Measurements from ENCODE around the gene DZIP1.
"Not testable (repeated sequence)": the region's sequence is repeated elsewhere in the genome, so short reads cannot be mapped to it uniquely, and the experiment has no call there.

Gene DZIP1

GRCh38 chr13:95671597-95671996 lies 27.1 kb upstream of the DZIP1 start:
- H3K9ac ChIP-seq (ENCODE audit: low read length) = no peak overlapping the region
- H3K9me2 ChIP-seq (ENCODE audit: low read depth, low read length) = no peaks in the 10 kb centered on the region
- H3K36me3 ChIP-seq (ENCODE audit: insufficient read depth, low read length) = peaks cover 7% of the 10 kb centered on the region; the same call in 1 of the 2 replicates
- no peak overlapping the region for H3K4me2 ChIP-seq (ENCODE audit: low read length)
- H3F3A ChIP-seq (ENCODE audit: insufficient read depth, low read length) = no peaks in the 10 kb centered on the region
- no peak overlapping the region for H3K27ac ChIP-seq (ENCODE audit: low read depth, low read length, poor library complexity, severe bottlenecking)
- peaks cover 17% of the 10 kb centered on the region for H3K4me1 ChIP-seq (ENCODE audit: insufficient read depth, low read length, severe bottlenecking)
- H2AFZ ChIP-seq (ENCODE audit: low read length) = no peak overlapping the region
- no peak overlapping the region for H3K4me3 ChIP-seq (ENCODE audit: low read depth, low read length, poor library complexity, severe bottlenecking)
- H3K9me3 ChIP-seq (ENCODE audit: low read length) = peaks cover 46% of the 10 kb centered on the region
- no peaks in the 10 kb centered on the region for H3K79me2 ChIP-seq (ENCODE audit: insufficient read depth, low read length)
- no peaks in the 10 kb centered on the region for H3K27me3 ChIP-seq (ENCODE audit: insufficient read depth, low read length)
- no peaks in the 10 kb centered on the region for H4K20me1 ChIP-seq (ENCODE audit: insufficient read depth, low read length)
- TF ChIP-seq EZH2 (IDR thresholded peaks at IDR 0.05; ENCODE audit: borderline replicate concordance, low read length) (no peak), CTCF (IDR thresholded peaks at IDR 0.05; ENCODE audit: low read length) (no peak)

DNA sequence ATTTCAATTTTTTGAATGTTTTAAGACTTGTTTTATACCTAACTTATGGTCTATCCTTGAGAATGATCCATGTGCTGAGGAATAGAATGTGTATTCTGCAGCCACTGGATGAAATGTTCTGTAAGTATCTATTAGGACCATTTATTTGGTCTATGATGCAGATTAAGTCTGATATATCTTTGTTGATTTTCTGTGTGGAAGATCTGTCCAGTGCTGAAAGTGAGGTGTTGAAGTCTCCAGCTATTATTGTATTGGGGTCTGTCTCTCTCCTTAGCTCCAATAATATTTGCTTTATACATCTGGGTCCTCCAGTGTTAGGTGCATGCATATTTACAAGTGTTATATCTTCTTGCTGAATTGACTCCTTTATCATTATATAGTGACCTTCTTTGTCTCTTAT lies 22.7 kb upstream of the DZIP1 start:
- not testable (repeated sequence) for H3K4me3 ChIP-seq (ENCODE audit: low read depth, low read length, poor library complexity, severe bottlenecking); H2AFZ ChIP-seq (ENCODE audit: low read length); H3K36me3 ChIP-seq (ENCODE audit: insufficient read depth, low read length); H4K20me1 ChIP-seq (ENCODE audit: insufficient read depth, low read length); H3F3A ChIP-seq (ENCODE audit: insufficient read depth, low read length); H3K9me2 ChIP-seq (ENCODE audit: low read depth, low read length); H3K9ac ChIP-seq (ENCODE audit: low read length); H3K27ac ChIP-seq (ENCODE audit: low read depth, low read length, poor library complexity, severe bottlenecking); H3K79me2 ChIP-seq (ENCODE audit: insufficient read depth, low read length); H3K4me2 ChIP-seq (ENCODE audit: low read length); H3K4me1 ChIP-seq (ENCODE audit: insufficient read depth, low read length, severe bottlenecking); H3K27me3 ChIP-seq (ENCODE audit: insufficient read depth, low read length)
- peaks cover 44% of the 10 kb centered on the region for H3K9me3 ChIP-seq (ENCODE audit: low read length)

DNA sequence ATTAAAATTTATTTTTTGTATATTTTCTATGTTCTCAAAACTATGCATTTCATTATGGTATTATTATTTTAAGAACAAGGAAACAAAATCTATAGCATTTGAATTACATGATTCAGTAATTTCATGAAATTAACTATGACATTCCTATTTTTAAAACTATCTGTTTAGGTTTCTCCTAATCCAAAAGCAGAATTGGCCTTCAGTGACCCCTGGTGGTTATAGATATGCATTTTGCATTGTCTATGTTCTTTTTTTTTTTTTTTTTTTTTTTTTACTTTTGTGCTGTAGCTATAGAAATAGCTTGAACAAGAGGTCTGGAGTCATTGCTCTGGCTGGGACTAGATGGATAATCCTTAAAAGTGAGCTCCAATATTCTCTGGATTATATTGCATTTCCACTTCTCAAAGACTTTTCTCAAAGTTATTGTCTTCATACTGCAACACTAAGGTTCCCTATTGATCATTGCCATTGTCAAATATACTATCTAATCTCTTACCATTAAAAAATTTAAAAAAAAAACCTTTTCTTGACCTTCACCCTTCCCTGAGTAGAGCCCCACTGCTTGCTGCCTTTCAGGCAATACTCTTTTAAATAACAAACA lies 16.6 kb upstream of the DZIP1 start:
- no peaks in the 10 kb centered on the region for H3F3A ChIP-seq (ENCODE audit: insufficient read depth, low read length)
- H4K20me1 ChIP-seq (ENCODE audit: insufficient read depth, low read length) = no peaks in the 10 kb centered on the region
- no peaks in the 10 kb centered on the region for H3K4me1 ChIP-seq (ENCODE audit: insufficient read depth, low read length, severe bottlenecking)
- H3K27me3 ChIP-seq (ENCODE audit: insufficient read depth, low read length) = no peaks in the 10 kb centered on the region; the same call in 1 of the 2 replicates
- no peaks in the 10 kb centered on the region for H3K36me3 ChIP-seq (ENCODE audit: insufficient read depth, low read length)
- no peak overlapping the region for H3K27ac ChIP-seq (ENCODE audit: low read depth, low read length, poor library complexity, severe bottlenecking)
- no peak overlapping the region for H2AFZ ChIP-seq (ENCODE audit: low read length)
- no peak overlapping the region for H3K4me3 ChIP-seq (ENCODE audit: low read depth, low read length, poor library complexity, severe bottlenecking)
- H3K79me2 ChIP-seq (ENCODE audit: insufficient read depth, low read length) = no peaks in the 10 kb centered on the region
- TF ChIP-seq CTCF (IDR thresholded peaks at IDR 0.05; ENCODE audit: low read length) = peak; percentile 78
- no peak for TF ChIP-seq EZH2 (IDR thresholded peaks at IDR 0.05; ENCODE audit: borderline replicate concordance, low read length)
- no peak overlapping the region for H3K9ac ChIP-seq (ENCODE audit: low read length)
- H3K9me2 ChIP-seq (ENCODE audit: low read depth, low read length) = no peaks in the 10 kb centered on the region; the same call in 1 of the 2 replicates
- no peak overlapping the region for H3K4me2 ChIP-seq (ENCODE audit: low read length)
- peaks cover 4% of the 10 kb centered on the region for H3K9me3 ChIP-seq (ENCODE audit: low read length)

DNA sequence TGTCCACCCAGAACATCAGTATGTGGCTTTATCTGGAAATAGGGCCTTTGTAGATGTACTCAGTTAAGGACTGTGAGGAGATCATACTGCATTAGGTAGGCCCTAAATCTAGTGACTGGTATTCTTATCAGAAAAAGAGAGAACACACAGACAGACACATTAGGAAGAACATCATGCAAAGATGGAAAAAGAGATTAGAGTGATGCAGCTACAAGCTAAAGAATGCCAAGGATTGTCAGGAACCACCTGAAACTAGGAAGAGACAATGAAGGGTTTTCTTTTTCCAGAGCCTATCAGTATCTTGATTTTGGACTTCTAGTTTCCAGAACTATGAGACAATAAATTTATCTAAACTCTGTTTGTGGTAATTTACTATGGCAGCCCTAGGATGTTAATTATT lies 15.0 kb upstream of the DZIP1 start:
- Histone ChIP-seq H3K27ac (ENCODE audit: low read depth, low read length, poor library complexity, severe bottlenecking) (no peak overlapping the region), H2AFZ (ENCODE audit: low read length) (no peak overlapping the region), H3K36me3 (ENCODE audit: insufficient read depth, low read length) (no peaks in the 10 kb centered on the region), H3K9me3 (ENCODE audit: low read length) (no peaks in the 10 kb centered on the region; the same call in 1 of the 2 replicates), H3K27me3 (ENCODE audit: insufficient read depth, low read length) (no peaks in the 10 kb centered on the region; the same call in 1 of the 2 replicates), H3F3A (ENCODE audit: insufficient read depth, low read length) (no peaks in the 10 kb centered on the region), H3K4me2 (ENCODE audit: low read length) (no peak overlapping the region), H3K79me2 (ENCODE audit: insufficient read depth, low read length) (no peaks in the 10 kb centered on the region), H3K4me1 (ENCODE audit: insufficient read depth, low read length, severe bottlenecking) (no peaks in the 10 kb centered on the region), H3K9ac (ENCODE audit: low read length) (no peak overlapping the region), H3K9me2 (ENCODE audit: low read depth, low read length) (no peaks in the 10 kb centered on the region), H3K4me3 (ENCODE audit: low read depth, low read length, poor library complexity, severe bottlenecking) (no peak overlapping the region), H4K20me1 (ENCODE audit: insufficient read depth, low read length) (no peaks in the 10 kb centered on the region)
- TF ChIP-seq EZH2 (IDR thresholded peaks at IDR 0.05; ENCODE audit: borderline replicate concordance, low read length) (no peak), CTCF (IDR thresholded peaks at IDR 0.05; ENCODE audit: low read length) (no peak)
